Measurements from ENCODE around the gene QPCT.

DNA sequence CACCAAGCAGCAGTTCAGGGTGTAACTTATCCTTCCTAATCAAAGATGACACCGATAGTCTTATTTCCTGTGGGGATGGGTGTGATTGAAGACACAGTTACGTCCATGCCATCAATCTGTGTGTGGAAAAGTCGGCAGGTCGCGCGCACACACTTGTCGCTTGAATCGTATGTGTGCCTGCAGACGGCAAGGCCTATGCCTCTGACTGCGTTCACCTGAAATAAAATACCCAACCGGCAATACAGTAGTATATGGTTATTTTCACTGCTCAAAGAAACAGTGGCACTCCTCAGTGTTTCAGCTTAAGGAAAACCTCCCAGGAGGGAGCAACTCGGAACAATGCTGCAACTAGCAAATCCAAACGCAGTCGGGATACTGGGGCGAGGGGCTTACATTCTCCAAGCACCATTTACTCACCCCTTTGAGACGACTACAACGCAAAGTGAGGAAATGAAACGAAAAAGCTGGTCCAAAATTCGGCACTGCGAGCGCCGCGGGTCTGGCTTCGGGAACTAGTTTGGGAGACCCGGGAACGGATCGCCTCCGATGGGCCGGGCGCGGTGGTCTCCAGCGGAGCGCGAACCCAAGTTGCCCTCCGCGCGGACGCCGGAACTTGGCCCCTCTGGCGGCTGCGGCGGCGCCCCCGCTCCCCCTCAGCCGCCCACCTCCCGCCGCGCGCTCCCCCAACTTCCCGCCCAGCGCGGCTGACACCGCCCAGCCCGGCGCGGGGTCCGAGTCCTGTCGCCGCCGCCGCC is 20.5 kb upstream of the QPCT start:
- TF ChIP-seq POLR2AphosphoS5 (IDR thresholded peaks at IDR 0.05; ENCODE audit: low read depth, low read length) (0 out of 2 replicates have a peak, but pooled peaks have one; percentile 18), TAF1 (IDR thresholded peaks at IDR 0.05; ENCODE audit: low read depth, low read length) (no peak), POLR2A (IDR thresholded peaks at IDR 0.05; ENCODE audit: low read depth, low read length) (no peak), POU2F2 (IDR thresholded peaks at IDR 0.05; ENCODE audit: low read depth, low read length) (no peak), SPI1 (IDR thresholded peaks at IDR 0.05; ENCODE audit: low read depth, low read length) (peak; percentile 14; the same call in 1 of the 2 replicates)

Measured in GM12891 (cell line).